HG03108 (cell line): ENCODE results near the gene OPHN1.
"Not testable (repeated sequence)": the region's sequence is repeated elsewhere in the genome, so short reads cannot be mapped to it uniquely, and the experiment has no call there.

Experiments
- ATAC-seq: cut with Tn5 transposase; IDR thresholded peaks from one replicate; pipeline ENCODE4 v1.9.1; 2021; ENCODE audit warnings: moderate library complexity; ENCODE audit not compliant: unreplicated experiment

Gene OPHN1

DNA sequence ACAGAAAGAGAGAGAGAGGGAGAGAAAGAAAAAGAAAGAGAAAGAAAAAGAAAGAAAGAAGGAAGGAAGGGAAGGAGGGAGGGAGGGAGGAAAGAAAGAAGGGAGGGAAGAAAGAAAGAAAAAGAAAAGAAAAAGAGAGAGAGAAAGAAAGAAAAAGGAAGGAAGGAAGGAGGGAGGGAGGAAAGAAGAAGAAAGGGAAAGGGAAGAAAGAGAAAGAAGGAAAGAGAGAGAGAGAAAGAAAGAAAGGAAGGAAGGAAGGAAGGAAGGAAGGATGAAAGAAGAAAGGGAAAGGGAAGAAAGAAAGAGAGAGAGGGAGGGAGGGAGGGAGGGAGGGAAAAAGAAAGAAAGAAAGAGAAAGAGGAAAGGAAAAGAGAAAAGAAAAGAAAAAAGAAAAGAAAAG lies 10.8 kb downstream of the OPHN1 start:
- ATAC-seq, result no peak

GRCh38 chrX:68421636-68422035 lies 11.7 kb downstream of the OPHN1 start:
- no peak for ATAC-seq

DNA sequence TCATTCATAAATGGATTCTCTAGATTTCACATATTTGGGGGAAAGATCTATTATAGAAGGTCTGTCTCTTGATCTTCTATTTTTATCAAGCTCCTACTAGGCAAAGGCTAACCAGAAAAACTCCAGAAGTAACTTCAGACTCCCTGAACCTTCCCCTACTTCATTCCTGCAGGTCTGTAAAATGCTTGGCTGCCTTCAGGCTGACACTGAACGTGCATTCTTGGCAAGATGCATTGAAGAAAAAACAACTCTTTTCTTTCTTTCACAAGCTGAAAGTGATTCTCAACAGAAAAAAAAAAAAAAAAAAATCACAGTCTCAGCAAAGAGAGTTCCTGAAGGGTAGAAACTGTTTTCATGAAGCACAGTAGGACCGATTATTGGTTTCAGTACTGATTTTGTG lies 12.7 kb downstream of the OPHN1 start:
- no peak for ATAC-seq

DNA sequence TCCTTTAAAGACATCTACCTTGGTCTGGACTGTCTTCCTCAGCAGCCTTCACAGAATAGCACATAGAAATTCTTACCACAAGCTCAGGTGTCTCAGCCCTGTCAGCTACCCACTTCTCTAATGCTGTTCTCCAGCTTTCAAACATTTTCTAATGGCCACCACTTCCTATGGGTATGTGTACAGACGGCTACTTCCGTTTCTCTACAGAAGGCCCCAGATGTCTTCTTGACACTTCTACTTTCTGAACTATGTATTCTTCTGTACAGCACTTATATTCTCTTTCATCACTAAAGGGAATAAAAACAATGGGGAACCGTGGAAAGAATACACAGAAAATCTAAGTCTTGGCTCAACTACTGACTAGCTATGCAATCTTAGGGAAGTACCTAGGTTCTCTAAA lies 13.3 kb downstream of the OPHN1 start:
- ATAC-seq, result no peak

GRCh38 chrX:68417651-68418050 lies 15.6 kb downstream of the OPHN1 start:
- no peak for ATAC-seq

GRCh38 chrX:68416592-68416991 lies 16.7 kb downstream of the OPHN1 start:
- ATAC-seq, result no peak

GRCh38 chrX:68415316-68415715 lies 18.0 kb downstream of the OPHN1 start:
- no peak for ATAC-seq

GRCh38 chrX:68413254-68413653 lies 20.0 kb downstream of the OPHN1 start:
- no peak for ATAC-seq

- no peak for ATAC-seq
Measured at GRCh38 chrX:68411729-68412128, 21.6 kb downstream of the OPHN1 start.

GRCh38 chrX:68409194-68409593 lies 24.1 kb downstream of the OPHN1 start:
- ATAC-seq, result no peak

DNA sequence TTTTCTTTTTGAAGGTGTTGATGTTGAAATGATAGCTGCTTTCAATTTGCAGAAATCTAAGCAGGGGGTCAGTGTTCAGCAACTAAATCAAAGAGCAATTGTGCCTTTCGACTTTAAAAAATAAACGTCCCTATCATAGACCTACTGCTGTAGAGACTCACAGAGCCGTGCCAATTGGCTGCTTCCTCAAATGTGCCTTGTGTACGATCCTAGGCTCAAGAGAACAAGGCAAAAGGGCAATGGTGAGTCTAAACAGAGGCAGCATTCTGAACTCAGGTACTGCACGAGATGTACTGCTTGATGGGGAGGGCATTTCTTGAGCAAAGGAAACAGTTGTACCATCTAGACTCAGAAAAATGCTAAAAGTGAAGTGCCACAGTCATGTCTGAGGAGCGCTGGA lies 29.8 kb downstream of the OPHN1 start:
- no peak for ATAC-seq

DNA sequence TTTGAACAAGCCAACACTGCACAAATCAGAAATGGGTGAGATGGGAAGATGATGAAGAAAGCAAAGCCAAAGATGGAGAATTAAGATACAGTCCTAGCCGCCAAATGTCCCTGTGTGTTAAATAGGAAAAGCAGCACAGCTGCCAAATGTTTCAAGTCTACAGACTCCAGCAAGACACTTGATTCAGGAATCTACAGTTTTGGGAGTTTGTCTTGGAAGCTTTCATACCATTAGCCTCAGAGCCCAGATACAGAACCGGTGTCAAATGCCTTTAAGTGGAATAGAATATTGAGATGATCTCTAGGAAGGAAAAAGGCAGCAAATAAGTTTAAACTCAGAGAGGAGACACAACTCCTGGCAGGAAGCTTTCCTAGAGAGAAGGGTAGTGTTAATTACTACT lies 30.3 kb downstream of the OPHN1 start:
- ATAC-seq, result no peak

GRCh38 chrX:68402094-68402493 lies 31.2 kb downstream of the OPHN1 start:
- ATAC-seq, result no peak

- no peak for ATAC-seq
Measured at GRCh38 chrX:68398291-68398690, 35.0 kb downstream of the OPHN1 start.

DNA sequence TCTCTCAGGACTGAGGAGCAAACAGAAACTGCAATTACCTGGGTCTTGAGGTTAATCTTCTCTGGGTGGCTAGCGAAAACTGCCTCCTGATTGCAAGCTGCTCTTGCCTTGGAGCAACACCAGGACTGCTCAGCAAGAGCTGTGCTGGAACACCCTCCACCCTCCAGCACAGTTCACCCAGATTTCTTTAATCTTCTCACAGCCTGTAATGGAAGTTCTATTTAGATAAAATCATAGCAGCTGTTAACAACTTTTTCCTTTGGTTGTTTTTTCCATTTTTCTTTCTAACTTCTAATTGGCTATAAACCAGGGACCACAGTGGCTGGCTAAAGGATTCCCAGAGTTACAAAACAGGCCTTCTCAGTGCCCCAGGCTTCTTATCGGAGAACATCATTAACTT lies 36.3 kb downstream of the OPHN1 start:
- no peak for ATAC-seq

DNA sequence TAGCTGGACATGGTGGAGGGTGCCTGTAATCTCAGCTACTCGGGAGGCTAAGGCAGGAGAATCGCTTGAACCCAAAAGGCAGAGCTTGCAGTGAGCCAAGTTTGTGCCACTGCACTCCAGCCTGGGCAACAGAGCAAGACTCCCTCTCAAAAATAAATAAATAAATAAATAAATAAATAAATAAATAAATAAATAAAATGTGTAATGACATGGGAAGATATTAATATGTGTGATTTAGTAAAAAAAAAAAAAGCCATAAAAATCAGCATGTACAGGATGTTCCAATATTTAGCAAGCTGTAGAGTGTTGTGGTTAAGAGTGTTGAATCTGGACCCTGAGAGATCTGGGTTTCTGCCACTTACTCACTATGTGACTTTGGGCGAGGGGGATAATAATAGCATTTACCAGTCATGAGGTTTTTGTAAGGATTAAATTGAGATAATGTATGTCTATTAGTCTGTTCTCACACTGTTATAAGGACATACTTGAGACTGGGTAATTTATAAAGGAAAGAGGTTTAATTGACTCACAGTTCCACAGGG lies 43.8 kb downstream of the OPHN1 start:
- not testable (repeated sequence) for ATAC-seq

DNA sequence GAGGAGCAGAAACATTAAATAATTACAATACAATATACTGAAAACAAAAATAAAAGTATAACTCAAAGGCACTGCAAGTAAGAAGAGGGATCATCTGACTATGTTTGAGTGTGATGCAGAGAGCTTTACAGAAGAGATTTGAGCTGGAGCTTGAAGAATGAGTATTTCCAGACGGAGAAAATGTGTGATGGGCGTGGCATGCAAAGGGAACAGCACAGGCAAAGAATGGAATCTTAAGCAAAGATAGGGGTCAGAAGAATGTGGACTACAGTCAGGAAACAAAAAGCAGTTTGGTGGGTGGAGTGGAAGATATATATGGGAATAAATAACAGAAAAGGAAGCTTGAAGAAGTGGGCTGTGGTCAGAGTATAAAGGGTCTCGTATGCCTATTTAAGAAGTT lies 45.5 kb downstream of the OPHN1 start:
- ATAC-seq, result no peak

GRCh38 chrX:68383540-68383939 lies 49.8 kb downstream of the OPHN1 start:
- no peak for ATAC-seq

DNA sequence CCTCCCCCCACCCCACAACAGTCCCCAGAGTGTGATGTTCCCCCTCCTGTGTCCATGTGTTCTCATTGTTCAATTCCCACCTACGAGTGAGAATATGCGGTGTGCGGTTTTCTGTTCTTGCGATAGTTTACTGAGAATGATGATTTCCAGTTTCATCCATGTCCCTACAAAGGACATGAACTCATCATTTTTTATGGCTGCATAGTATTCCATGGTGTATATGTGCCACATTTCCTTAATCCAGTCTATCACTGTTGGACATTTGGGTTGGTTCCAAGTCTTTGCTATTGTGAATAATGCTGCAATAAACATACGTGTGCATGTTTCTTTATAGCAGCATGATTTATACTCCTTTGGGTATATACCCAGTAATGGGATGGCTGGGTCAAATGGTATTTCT lies 55.7 kb downstream of the OPHN1 start:
- ATAC-seq, result not testable (repeated sequence)

DNA sequence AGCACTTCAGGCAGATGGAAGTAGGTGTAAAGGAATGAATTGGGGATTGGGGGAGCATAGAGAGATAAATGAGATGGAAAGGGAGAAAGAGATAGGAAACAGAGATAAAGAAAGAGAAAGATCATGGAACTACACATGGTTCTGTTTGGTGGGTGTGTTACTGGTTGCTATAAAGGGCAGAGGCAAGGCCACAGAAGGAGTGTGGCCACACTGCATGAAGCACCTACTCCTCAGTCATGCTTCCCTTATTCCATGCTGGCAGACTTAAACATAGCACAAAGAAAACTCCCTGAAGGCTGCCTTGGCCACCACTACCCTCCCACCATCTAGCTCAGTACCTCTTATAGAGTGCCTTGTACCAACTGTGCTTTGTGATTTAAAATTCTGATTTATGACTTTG lies 56.9 kb downstream of the OPHN1 start:
- ATAC-seq, result no peak

- ATAC-seq, result no peak
Measured at GRCh38 chrX:68375803-68376202, 57.5 kb downstream of the OPHN1 start.

DNA sequence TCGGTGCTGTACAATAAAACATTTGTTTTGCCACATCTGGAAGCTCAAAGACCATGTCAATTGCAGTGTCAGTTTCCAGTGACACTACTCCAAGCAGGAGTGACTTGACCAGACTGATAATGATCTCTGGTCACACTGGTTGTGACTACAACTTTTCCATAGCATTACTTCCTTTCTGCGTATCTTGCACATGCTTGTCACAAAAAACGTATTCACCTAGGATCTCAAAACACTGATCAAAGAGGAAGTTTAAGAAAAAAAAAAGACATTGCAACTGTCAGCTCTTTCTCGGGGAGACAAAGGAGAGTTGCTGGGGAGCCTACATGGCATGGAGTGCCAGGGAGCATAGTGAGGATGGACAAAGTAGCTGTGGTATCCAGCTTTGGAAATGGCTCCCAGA lies 60.6 kb downstream of the OPHN1 start:
- ATAC-seq, result no peak

DNA sequence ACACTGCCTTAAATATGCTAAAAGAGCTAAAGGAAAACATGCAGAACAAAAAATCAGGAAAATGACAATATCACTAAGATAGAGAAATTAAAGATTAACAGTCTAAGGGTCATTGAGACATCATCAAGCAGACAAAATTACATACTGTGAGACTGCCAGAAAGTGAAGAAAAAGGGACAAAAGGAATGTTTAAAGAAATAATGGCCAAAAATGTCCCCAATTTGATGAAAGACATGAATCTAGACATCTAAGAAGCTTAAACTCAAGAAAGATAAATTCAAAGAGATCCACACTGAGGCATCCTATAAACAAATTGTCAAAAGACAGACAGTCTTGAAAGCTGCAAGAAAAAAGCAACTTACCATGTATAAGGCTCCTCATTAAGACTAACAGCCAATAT lies 63.7 kb downstream of the OPHN1 start:
- no peak for ATAC-seq

DNA sequence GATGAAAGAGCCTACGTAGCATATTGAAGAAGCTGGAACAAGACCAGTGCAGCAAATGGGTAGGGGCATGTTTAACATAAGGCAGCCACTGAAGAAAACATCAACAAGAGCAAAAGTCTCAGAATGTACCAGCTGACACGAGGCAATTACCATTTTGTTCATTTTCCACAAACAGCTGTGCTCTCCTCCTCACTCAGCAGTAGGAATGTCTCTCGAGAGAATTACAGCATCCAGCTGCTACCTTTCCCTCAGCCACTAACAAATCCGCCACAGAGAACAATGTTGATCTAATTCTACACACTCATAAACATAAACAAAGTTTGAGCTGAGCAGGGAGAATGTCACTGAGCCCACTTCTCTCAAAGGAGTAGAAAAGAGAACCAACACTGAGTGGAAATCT lies 68.0 kb downstream of the OPHN1 start:
- ATAC-seq, result no peak
